ENCODE results near the gene IRX1. TPM values are rescaled to one million over a fixed set of nuclear protein-coding genes. Genes with fewer than 3 reads are reported as not detected.
A peak's percentile ranks its signal among the peaks of the same experiment; 100 is the strongest.

The IRX1 gene
- total RNA-seq, 1 donor from 2014 or later, result 69.3 TPM

DNA sequence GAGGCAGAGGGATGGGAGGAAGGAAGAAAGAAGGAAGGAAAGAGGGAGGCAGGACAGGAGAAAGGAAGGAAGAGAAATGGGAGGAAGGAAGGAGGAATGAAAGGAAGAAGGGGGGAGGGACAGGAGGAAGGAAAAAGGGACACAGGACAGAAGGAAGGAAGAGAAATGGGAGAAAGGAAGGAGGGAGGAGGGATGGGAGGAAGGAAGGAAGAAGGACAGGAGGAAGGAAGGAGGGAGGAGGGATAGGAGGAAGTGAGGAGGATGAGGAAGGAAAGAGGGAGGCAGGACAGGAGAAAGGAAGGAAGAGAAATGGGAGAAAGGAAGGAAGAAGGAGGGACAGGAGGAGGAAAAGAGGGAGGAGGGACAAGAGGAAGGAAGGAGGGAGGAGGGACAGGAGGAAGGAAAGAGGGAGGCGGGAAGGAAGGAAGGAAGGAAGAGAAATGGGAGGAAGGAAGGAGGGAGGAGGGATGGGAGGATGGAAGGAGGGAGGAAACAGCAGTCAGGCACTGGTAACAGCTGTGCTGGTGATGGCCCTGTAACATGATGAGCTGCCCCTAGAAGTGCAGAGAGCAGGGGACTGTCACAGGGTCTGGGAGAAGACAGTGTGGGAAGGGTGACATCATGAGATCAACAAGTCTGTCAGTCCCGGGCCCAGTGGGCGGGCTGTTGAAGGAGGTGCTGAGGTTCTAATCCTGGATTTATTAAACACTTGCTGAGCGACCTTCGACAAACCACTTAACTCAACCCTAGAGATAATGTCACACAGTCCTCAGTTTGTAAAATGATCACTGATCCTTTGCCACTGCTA, 10.7 kb upstream of the IRX1 start:
- H3K27me3 Mint-ChIP-seq (ENCODE audit: unreplicated experiment), result peaks cover 17% of the 10 kb centered on the region

DNA sequence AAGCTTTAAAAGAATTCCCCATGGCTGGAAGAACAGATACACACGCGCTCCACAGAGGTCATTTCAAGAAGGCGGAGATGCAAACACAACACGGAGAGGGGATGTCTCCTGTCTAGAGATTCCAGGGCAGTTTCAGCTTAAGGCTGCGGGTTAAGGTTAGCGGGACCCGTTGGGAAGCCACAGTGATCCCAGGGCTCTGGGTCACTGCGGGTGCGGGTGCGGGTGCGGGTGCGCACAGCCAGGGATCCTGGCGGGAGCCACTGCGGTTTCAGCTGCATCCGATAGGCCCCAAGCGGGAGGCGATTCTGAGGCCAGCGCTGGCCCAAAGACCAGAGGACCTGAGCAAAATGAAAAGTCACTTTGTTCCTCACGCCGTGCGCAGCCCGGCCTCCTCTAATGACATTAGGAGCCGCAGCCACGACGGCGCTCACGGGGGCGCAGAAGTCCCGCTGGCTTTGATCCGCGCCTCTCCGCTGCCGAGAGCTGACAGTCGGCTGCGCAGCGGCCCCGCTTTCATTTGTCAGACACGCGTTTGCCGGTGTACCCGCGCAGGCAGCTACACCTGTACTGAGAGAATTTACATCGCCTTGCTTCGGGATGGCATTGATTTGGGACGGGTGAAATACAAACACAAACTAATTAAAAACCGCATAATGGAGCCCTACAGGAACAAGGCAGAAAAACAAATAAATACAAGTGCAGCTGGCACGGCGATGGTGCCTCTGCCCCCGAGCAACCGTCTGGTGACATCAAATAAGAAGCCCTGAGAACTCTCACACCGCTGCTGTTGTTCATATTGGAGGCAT, 5.3 kb upstream of the IRX1 start:
- TF ChIP-seq, protein P1, sequence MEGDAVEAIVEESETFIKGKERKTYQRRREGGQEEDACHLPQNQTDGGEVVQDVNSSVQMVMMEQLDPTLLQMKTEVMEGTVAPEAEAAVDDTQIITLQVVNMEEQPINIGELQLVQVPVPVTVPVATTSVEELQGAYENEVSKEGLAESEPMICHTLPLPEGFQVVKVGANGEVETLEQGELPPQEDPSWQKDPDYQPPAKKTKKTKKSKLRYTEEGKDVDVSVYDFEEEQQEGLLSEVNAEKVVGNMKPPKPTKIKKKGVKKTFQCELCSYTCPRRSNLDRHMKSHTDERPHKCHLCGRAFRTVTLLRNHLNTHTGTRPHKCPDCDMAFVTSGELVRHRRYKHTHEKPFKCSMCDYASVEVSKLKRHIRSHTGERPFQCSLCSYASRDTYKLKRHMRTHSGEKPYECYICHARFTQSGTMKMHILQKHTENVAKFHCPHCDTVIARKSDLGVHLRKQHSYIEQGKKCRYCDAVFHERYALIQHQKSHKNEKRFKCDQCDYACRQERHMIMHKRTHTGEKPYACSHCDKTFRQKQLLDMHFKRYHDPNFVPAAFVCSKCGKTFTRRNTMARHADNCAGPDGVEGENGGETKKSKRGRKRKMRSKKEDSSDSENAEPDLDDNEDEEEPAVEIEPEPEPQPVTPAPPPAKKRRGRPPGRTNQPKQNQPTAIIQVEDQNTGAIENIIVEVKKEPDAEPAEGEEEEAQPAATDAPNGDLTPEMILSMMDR (IDR thresholded peaks at IDR 0.05; ENCODE audit: partially characterized antibody, unreplicated experiment), result no peak
- Mint-ChIP-seq H3K36me3 (ENCODE audit: unreplicated experiment) (no peaks in the 10 kb centered on the region), H3K4me3 (ENCODE audit: unreplicated experiment) (peak overlapping the region; percentile 85), H3K27ac (ENCODE audit: unreplicated experiment) (peak overlapping the region; percentile 64), H3K4me1 (ENCODE audit: low read depth, unreplicated experiment) (peaks cover 14% of the 10 kb centered on the region), H3K27me3 (ENCODE audit: unreplicated experiment) (peaks cover 33% of the 10 kb centered on the region), H3K9me3 (ENCODE audit: unreplicated experiment) (peaks cover 8% of the 10 kb centered on the region)
- DNase-seq, result peak; percentile 54

More for the DNA sequence above, 10.7 kb upstream of the IRX1 start:
- Mint-ChIP-seq H3K4me1 (ENCODE audit: low read depth, unreplicated experiment) (peaks cover under 1% of the 10 kb centered on the region), H3K9me3 (ENCODE audit: unreplicated experiment) (peaks cover 2% of the 10 kb centered on the region), H3K36me3 (ENCODE audit: unreplicated experiment) (peaks cover 4% of the 10 kb centered on the region), H3K4me3 (ENCODE audit: unreplicated experiment) (no peak overlapping the region), H3K27ac (ENCODE audit: unreplicated experiment) (no peak overlapping the region)
- no peak for DNase-seq
- TF ChIP-seq, protein P1 (IDR thresholded peaks at IDR 0.05; ENCODE audit: partially characterized antibody, unreplicated experiment), result no peak

DNA sequence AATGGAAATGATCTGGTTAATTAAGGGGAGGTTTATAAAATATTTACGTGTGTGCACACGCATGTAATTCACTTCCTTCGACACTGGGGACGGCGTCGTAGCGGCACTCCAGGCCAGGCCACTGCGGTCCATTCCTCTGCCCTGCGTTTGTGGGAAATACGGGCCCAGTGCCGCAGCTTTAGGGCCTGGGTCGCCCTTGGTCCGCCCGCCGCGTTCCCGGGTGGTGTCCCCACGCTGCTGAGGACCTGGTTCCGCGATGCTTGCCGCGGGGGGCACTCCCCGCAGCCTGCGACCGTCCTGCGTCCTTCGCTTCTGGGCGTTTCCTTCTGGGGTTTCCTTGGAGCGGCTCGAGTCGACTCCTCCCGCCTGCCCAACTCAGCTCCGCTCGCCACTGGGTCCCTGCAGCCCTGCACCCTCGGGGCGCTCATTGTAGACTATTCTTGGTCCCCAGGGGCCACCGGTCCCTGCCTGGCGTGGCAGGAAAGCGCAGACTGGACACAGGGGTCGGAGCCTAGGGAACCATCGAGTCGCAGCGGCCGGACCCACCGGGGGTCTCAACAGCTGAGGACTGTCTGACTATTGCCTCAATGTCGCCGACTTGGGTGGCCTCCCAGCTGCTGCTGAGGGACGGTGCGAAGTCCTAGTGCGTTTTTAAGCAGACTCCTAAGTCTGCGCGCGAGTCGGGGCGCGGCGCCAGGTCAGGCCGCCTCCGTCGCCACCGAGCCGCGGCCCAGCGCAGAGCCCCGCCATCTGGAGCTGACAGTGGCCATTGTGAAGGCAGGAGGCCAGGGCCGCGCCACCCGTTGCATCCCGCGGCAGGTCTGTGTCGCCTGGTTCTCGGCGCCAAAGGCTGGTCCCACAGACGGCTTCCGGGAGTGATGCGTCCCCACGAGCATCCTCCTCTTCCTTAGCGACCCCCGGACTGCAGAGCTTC, 4.4 kb upstream of the IRX1 start:
- Mint-ChIP-seq H3K4me1 (ENCODE audit: low read depth, unreplicated experiment) (peaks cover 14% of the 10 kb centered on the region), H3K9me3 (ENCODE audit: unreplicated experiment) (peaks cover 8% of the 10 kb centered on the region), H3K4me3 (ENCODE audit: unreplicated experiment) (peak overlapping the region; percentile 85), H3K36me3 (ENCODE audit: unreplicated experiment) (no peaks in the 10 kb centered on the region), H3K27ac (ENCODE audit: unreplicated experiment) (peak overlapping the region; percentile 64), H3K27me3 (ENCODE audit: unreplicated experiment) (peaks cover 30% of the 10 kb centered on the region)
- TF ChIP-seq, protein P1 (IDR thresholded peaks at IDR 0.05; ENCODE audit: partially characterized antibody, unreplicated experiment), result peak; percentile 41
- DNase-seq, result peak; percentile 60

DNA sequence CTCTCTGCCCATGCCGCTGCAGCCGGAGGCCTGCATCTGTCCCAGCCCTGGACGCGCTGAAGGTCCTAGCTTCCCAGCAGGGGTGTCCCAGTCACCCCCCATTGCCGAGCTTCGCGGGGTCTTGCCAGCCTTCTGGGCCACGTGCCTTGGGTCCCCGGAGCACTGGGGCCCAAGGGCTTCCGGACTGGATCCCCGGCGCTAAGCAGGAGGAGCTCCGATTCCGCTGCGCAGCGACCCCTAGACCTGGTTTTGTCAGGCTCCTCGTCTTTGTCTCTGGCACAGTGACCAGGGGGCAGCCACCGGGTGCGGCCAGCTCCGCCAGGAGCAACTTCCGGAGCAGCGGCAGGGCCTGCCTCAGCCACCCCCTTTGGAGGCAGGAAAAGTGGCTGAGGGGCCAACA, 3.3 kb upstream of the IRX1 start:
- Mint-ChIP-seq H3K4me1 (ENCODE audit: low read depth, unreplicated experiment) (peaks cover 16% of the 10 kb centered on the region), H3K27me3 (ENCODE audit: unreplicated experiment) (peaks cover 31% of the 10 kb centered on the region), H3K36me3 (ENCODE audit: unreplicated experiment) (no peaks in the 10 kb centered on the region), H3K4me3 (ENCODE audit: unreplicated experiment) (no peak overlapping the region), H3K27ac (ENCODE audit: unreplicated experiment) (no peak overlapping the region), H3K9me3 (ENCODE audit: unreplicated experiment) (peaks cover 13% of the 10 kb centered on the region)
- DNase-seq, result peak; percentile 63
- TF ChIP-seq, protein P1 (IDR thresholded peaks at IDR 0.05; ENCODE audit: partially characterized antibody, unreplicated experiment), result no peak
